ENCODE data around the gene GKN1.
A peak's percentile ranks its signal among the peaks of the same experiment; 100 is the strongest.
"Not testable (repeated sequence)": the region's sequence is repeated elsewhere in the genome, so short reads cannot be mapped to it uniquely, and the experiment has no call there.

The GKN1 gene, protein sequence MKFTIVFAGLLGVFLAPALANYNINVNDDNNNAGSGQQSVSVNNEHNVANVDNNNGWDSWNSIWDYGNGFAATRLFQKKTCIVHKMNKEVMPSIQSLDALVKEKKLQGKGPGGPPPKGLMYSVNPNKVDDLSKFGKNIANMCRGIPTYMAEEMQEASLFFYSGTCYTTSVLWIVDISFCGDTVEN

DNA sequence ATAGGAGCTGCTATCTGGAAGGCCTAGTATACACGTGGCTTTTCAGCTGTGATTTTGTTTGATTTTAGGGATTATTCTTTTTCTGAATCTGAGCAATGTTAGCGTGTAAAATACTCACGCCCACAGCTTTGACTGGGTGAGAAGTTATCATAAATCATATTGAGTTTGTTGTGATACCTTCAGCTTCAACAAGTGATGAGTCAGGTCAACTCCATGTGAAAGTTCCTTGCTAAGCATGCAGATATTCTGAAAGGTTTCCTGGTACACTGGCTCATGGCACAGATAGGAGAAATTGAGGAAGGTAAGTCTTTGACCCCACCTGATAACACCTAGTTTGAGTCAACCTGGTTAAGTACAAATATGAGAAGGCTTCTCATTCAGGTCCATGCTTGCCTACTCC, at the start of gene GKN1:
Gene GKN1, plus strand, starts transcription at position 386 of the 400 bp plus-strand sequence. CDS start 42 bp downstream, outside the sequence.
- no peak for DNase-seq (ENCODE audit: low read depth in 3 of 3)

GRCh38 chr2:68925295-68925896, 49.0 kb upstream of the GKN1 start:
- peak in 2 of 3 experiments; percentile 19 to 42 for DNase-seq (ENCODE audit: low read depth in 3 of 3)

DNA sequence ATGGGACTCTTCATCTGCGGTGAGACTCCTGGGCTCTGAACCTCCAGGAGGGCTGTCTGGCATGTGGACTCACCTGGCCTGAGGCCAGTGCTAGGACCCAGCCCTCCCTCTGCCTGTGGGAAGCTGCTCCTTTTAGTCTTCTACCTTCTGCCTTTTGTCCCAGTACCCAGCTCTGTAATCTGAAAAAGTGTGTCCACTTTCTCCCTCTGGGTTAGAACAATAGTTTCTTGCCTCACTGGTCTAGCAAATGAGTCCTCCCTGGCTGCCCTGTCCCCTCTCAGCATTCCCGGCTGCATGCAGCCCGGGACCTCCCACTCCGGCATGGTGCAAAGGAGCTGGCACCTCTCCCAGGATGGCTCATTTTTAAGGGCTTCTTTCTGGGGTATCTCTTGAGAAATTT, 47.6 kb upstream of the GKN1 start:
- no peak for DNase-seq (ENCODE audit: low read depth in 3 of 3)

DNA sequence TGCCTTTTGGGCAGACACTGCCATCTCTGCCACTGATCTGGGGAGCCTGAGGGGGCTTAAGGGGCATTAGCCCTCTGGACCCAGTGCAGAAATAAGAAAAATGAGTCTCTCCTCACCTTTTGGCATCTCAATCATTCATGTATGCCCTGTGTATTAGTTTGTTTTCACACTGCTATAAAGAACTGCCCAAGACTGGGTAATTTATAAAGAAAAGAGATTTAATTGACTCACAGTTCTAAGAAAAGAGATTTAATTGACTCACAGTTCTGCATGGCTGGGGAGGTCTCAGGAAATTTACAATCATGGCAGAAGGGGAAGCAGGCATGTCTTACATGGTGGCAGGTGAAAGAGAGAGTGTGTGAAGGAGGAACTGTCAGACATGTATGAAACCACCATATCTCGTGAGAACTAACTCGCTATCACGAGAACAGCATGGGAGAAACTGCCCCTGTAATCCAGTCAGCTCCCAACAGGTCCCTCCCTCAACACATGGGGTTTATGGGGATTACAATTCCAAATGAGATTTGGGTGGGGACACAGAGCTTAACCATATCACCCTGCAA, 43.2 kb upstream of the GKN1 start:
- DNase-seq (ENCODE audit: low read depth in 3 of 3): no peak

- no peak for DNase-seq (ENCODE audit: low read depth in 3 of 3)
Measured at GRCh38 chr2:68931799-68932198, 42.6 kb upstream of the GKN1 start.

DNA sequence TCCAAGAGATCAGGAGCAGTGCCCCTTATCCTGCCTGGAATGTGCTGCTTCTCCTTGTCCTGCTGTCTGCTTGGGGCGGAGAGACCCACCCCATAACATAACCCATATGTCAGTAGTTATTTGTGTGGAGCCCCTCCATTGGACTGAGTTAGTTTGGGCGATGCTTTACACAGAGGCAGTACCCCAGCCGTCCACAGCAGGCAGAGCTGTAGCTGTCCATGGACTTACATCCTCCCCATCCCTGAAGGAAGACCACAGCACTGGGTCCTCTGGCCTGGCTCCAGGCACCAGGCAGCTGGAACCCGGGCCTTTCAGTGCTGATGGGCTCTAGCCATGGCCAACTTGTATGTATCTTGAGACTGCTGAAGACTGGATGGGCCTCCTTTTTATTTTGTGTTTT, 42.0 kb upstream of the GKN1 start:
- no peak for DNase-seq (ENCODE audit: low read depth in 3 of 3)

- no peak for DNase-seq (ENCODE audit: low read depth in 3 of 3)
Measured at GRCh38 chr2:68934021-68934420, 40.4 kb upstream of the GKN1 start.

DNA sequence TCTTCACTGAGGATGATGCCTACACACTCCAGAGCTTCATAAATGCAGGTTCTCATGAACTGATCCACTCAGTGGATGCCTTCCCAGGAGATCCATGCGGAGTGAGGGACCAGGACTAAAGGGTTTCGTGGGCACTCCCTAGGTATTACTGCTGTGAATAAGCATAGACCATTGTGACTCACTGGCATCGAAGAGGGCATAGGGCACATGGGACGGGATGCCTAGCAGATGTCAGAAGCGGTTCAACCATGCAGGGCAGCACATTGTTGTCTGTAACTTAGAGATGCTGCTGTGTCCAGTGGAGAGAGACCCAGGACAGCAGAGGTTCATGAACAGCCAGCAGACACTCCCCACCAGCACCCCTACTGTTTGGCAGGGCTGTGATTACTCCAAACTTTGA, 39.0 kb upstream of the GKN1 start:
- no peak for DNase-seq (ENCODE audit: low read depth in 3 of 3)

- DNase-seq (ENCODE audit: low read depth in 3 of 3): no peak
Measured at GRCh38 chr2:68936427-68936826, 38.0 kb upstream of the GKN1 start.

- no peak for DNase-seq (ENCODE audit: low read depth in 3 of 3)
Measured at GRCh38 chr2:68936889-68937288, 37.5 kb upstream of the GKN1 start.

DNA sequence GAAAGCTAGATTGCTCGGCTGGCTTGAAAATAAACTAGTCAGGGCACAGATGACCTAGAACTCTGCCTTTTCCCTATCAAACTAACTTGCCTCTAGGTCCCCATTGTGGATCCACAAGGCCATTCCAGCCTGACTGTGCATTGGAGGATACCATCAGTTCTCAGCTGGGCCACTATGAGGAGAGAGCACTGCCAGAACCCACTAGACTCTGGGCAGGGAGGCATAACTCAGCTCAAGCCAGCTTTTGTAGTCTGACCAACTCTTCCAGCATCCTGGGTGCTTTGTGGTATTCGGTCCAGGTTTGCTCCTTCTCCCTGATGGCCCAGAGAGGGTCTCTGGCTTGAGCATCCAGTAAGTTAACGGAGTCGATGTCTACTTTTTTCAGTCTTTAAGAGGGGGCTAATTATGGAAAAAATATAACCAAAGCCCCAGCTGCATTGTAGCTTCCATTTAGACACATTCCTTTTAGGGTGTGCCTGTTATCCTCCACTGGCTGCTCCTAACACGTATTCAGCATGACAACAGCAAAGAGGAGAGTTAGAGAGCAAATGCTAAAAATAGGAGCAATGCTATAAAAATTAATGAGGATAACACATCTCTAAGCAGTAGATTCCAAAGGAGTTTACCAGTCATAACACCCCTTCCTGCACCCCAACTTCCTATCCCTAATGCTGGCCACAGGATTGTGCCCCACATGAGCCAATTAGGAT, 36.9 kb upstream of the GKN1 start:
- no peak for DNase-seq (ENCODE audit: low read depth in 3 of 3)

DNA sequence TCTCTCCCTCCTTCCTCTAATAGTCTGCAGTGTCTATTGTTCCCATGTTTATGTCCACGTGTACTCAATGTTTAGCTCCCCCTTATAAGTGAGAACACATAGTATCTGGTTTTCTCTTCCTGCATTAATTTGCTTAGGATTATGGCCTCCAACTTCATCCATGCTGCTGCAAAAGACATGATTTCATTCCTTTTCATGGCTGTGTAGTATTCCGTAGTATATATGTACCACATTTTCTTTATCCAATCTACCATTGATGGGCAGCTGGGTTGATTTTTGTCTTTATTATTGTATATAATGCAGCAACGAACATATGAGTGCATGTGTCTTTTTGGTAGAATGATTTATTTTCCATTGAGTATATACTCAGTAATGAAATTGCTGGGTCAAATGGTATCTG, 35.5 kb upstream of the GKN1 start:
- no peak for DNase-seq (ENCODE audit: low read depth in 3 of 3)

DNA sequence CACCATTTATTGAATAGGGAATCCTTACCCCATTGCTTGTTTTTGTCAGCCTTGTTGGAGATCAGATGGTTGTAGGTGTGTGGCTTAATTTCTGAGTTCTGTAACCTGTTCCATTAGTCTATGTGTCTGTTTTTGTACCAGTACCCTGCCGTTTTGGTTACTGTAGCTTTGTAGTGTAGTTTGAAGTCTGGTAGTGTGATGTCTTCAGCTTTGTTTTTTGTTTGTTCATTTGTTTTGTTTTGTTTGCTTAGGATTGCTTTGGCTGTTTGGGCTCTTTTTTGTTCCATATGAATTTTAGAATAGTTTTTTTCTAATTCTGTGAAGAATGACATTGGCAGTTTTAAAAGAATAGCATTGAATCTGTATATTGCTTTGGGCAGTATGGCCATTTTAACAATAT, 34.5 kb upstream of the GKN1 start:
- no peak for DNase-seq (ENCODE audit: low read depth in 3 of 3)

- no peak for DNase-seq (ENCODE audit: low read depth in 3 of 3)
Measured at GRCh38 chr2:68940369-68940768, 34.1 kb upstream of the GKN1 start.

DNA sequence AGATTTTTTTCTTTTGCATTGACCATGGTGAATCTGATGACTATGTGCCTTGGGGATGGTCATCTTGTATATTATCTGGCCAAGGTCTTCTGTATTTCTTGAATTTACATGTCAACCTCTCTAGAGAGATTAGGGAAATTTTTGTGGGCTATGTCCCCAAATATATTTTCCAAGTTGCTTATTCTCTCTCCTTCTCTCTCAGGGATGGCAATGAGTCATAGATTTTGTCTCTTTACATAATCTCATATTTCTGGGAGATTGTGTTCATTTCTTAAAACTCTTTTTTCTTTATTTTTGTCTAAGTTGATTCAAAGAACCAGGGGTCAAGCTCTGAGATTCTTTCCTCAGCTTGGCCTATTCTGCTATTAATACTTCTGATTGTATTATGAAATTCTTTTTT, 31.6 kb upstream of the GKN1 start:
- no peak for DNase-seq (ENCODE audit: low read depth in 3 of 3)

- peak; percentile 13 to 20 (median 18) for DNase-seq (ENCODE audit: low read depth in 3 of 3)
Measured at GRCh38 chr2:68943581-68944568, 30.6 kb upstream of the GKN1 start.

- DNase-seq (ENCODE audit: low read depth in 3 of 3): no peak
Measured at GRCh38 chr2:68946117-68946516, 28.3 kb upstream of the GKN1 start.

DNA sequence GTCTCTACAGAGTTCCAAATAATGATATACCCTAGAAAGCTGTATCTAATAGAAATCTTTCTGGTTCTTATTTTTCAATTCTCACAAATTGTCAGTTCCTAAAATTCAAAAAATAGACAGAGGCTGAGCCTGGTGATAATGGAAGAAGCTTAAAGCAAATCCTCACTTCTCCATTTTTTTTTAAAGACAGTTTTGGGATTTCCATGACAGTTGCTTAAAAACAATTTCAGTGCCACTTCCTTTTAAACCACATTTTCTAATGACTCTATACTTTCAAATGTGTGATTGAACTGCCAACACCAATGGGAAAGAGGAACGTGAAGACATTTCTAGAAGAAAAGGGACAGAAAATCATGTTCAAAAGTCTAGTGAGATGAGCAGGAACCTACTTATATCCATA, 25.7 kb upstream of the GKN1 start:
- no peak for DNase-seq (ENCODE audit: low read depth in 3 of 3)

GRCh38 chr2:68951899-68952298, 22.5 kb upstream of the GKN1 start:
- no peak for DNase-seq (ENCODE audit: low read depth in 3 of 3)

GRCh38 chr2:68952887-68953521, 21.4 kb upstream of the GKN1 start, which contains the start of gene GKN2:
Gene GKN2 (minus strand): TSS chr2:68952893. CDS start chr2:68952861, 32 bp downstream.
- DNase-seq (ENCODE audit: low read depth in 3 of 3): no peak

GRCh38 chr2:68955432-68955831, 19.0 kb upstream of the GKN1 start:
- DNase-seq (ENCODE audit: low read depth in 3 of 3): not testable (repeated sequence)
